Peyer's patch (tissue), 4 donors: ENCODE measurements around the gene ACTBL2.
"Not testable (repeated sequence)": the region's sequence is repeated elsewhere in the genome, so short reads cannot be mapped to it uniquely, and the experiment has no call there.

Experiments
- CTCF ChIP-seq, 6 experiments: fragments of 450-650 bp in 4 of 6; fragments of 200-600 bp in 2 of 6; sonication (generic) in 1 of 6; IDR thresholded peaks; one replicate each; pipeline ENCODE4 v1.5.1; 2017 to 2019; ENCODE audit warnings: antibody characterized with exemption in 6 of 6, mild to moderate bottlenecking in 3 of 6, moderate library complexity in 1 of 6
- POLR2A ChIP-seq, 2 donors: fragments of 450-650 bp; IDR thresholded peaks; one replicate each; pipeline ENCODE4 v1.5.1; 2017; ENCODE audit warnings: antibody characterized with exemption in 2 of 2, mild to moderate bottlenecking in 2 of 2, moderate library complexity in 2 of 2

DNA sequence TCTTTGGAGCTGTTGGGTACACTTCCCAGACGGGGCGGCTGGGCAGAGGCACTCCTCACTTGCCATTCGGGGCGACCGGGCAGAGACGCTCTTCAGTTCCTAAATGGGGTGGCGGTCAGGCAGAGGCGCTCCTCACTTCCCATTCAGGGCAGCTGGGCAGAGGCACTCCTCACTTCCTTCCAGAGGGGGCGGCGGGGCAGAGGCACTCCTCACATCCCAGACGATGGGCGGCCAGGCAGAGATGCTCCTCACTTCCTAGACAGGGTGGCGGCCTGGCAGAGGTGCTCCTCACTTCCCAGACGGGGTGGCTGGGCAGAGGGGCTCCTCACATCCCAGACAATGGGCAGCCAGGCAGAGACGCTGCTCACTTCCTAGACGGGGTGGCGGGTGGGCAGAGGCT is 35.8 kb upstream of the ACTBL2 start:
- TF ChIP-seq POLR2A, CTCF (IDR thresholded peaks at IDR 0.05): not testable (repeated sequence)
